ENCODE results near the gene HSD17B1. TPM values are rescaled to one million over a fixed set of nuclear protein-coding genes. Genes with fewer than 3 reads are reported as not detected.

HSD17B1 gene
- total and polyA plus RNA-seq, 2 of the 13 experiments (the other 11 are each of a cell fraction or from before 2014, with no cell fraction given): 0.54 to 0.93 TPM

GRCh38 chr17:42554250-42555121, 1.8 kb downstream of the HSD17B1 start (continued):
- TF ChIP-seq KDM5A (IDR thresholded peaks at IDR 0.05; ENCODE audit: borderline replicate concordance, low read length) (peak; percentile 76), ZNF740 (CRISPR knock-in tag; IDR thresholded peaks at IDR 0.05) (0 out of 2 replicates have a peak, but pooled peaks have one; percentile 35), ZNF704 (CRISPR knock-in tag; IDR thresholded peaks at IDR 0.05; ENCODE audit: borderline replicate concordance) (no peak; the same call in 1 of the 2 replicates), ZEB1 (IDR thresholded peaks at IDR 0.05; ENCODE audit: insufficient replicate concordance, low read depth) (no peak), HDAC1 (CRISPR knock-in tag; IDR thresholded peaks at IDR 0.05) (peak; percentile 99), CBX1 (IDR thresholded peaks at IDR 0.05; ENCODE audit: low read depth) (peak; percentile 74), SNAPC4 (CRISPR knock-in tag; IDR thresholded peaks at IDR 0.05) (no peak), HOXA5 (CRISPR knock-in tag; IDR thresholded peaks at IDR 0.05) (peak; percentile 96), ARNT (IDR thresholded peaks at IDR 0.05) (no peak), ZFP90 (CRISPR knock-in tag; IDR thresholded peaks at IDR 0.05; ENCODE audit: borderline replicate concordance) (peak; percentile 78; the same call in 1 of the 2 replicates), ZNF367 (CRISPR knock-in tag; IDR thresholded peaks at IDR 0.05; ENCODE audit: borderline replicate concordance) (0 out of 2 replicates have a peak, but pooled peaks have one; percentile 46), HNRNPH1 (optimal IDR thresholded peaks at IDR 0.05; ENCODE audit: low read depth, low read length) (no peak), AKNA (CRISPR knock-in tag; IDR thresholded peaks at IDR 0.05; ENCODE audit: borderline replicate concordance) (no peak), ZIK1 (CRISPR knock-in tag; IDR thresholded peaks at IDR 0.05; ENCODE audit: borderline replicate concordance, low read depth) (0 out of 2 replicates have a peak, but pooled peaks have one; percentile 76)
